Upper lobe of left lung (tissue), 6 donors: ENCODE measurements around the gene VENTX. TPM values are rescaled to one million over a fixed set of nuclear protein-coding genes. Genes with fewer than 3 reads are reported as not detected.

Source experiments
- ATAC-seq, 2 donors: fragments of 200-7000 bp; cut with Tn5 transposase; one replicate each; pipeline ENCODE4 v1.9.1; 2022; ENCODE audit warnings: mild to moderate bottlenecking in 2 of 2, moderate library complexity in 2 of 2; ENCODE audit not compliant: low FRiP score in 2 of 2
- DNase-seq, 2 donors: peaks; one replicate each; pipeline ENCODE4 v3.0.0-alpha.2; 2019 to 2020
- H3K27ac ChIP-seq, 4 donors: fragments of 200-600 bp; sonication (generic); one replicate each; pipeline ENCODE4 v1.5.1; 2016 to 2019
- H3K27me3 ChIP-seq, 4 donors: fragments of 200-600 bp; sonication (generic); one replicate each; pipeline ENCODE4 v1.5.1; 2017 to 2019
- H3K36me3 ChIP-seq, 4 donors: fragments of 200-600 bp; sonication (generic); one replicate each; pipeline ENCODE4 v1.5.1; 2016 to 2019
- H3K4me1 ChIP-seq, 4 donors: fragments of 200-600 bp; sonication (generic); one replicate each; pipeline ENCODE4 v1.5.1; 2018 to 2019
- H3K4me3 ChIP-seq, 4 donors: fragments of 200-600 bp; sonication (generic); one replicate each; pipeline ENCODE4 v1.5.1; 2017 to 2019; ENCODE audit warnings: mild to moderate bottlenecking in 2 of 4, moderate library complexity in 1 of 4
- H3K9me3 ChIP-seq, 4 donors: fragments of 200-600 bp; sonication (generic); one replicate each; pipeline ENCODE4 v1.5.1; 2018 to 2019
- EP300 ChIP-seq, 4 donors: sonication (generic); formaldehyde crosslinking; IDR thresholded peaks; one replicate each; pipeline ENCODE4 v1.5.1; 2017; ENCODE audit warnings: antibody characterized with exemption in 4 of 4, control low read depth in 2 of 4
- POLR2A ChIP-seq, 4 donors: fragments of 450-650 bp; IDR thresholded peaks; one replicate each; pipeline ENCODE4 v1.5.1; 2016 to 2017; ENCODE audit warnings: antibody characterized with exemption in 4 of 4, mild to moderate bottlenecking in 2 of 4
- POLR2AphosphoS5 ChIP-seq, 2 donors: sonication (generic); formaldehyde crosslinking; IDR thresholded peaks; one replicate each; pipeline ENCODE4 v1.5.1; 2017; ENCODE audit warnings: antibody characterized with exemption in 2 of 2
- WGBS, 2 donors: methylation state at CpG; one replicate each; pipeline ENCODE4 v1.1.5; 2017 to 2018; 5-methylcytosine and 5-hydroxymethylcytosine counted together
- total RNA-seq, 6 donors: library from RNA; depleted of rRNA in 4 of 6; stranded (reverse); fragments of >200 nt in 4 of 6; gene quantifications; one replicate each; pipeline versions ENCODE4 v1.1.0 to v1.2.1, GENCODE V29; 2016 to 2021
- TF ChIP-seq, protein P1 (sequence below), 6 experiments: fragments of 450-650 bp in 4 of 6; fragments of 200-600 bp in 2 of 6; sonication (generic) in 2 of 6; IDR thresholded peaks; one replicate each; pipeline ENCODE4 v1.5.1; 2016 to 2019; ENCODE audit warnings: antibody characterized with exemption in 6 of 6
- donor health status: DM: no; HTN: no; CAD: no; lungs with moderate emphysema.
- donor health status: DM: no; HTN: yes; CAD: no; lungs with severe emphysema.

VENTX gene
- total RNA-seq, 6 donors from 2014 or later = 1.7 to 11.5 (median 4.4) TPM

DNA sequence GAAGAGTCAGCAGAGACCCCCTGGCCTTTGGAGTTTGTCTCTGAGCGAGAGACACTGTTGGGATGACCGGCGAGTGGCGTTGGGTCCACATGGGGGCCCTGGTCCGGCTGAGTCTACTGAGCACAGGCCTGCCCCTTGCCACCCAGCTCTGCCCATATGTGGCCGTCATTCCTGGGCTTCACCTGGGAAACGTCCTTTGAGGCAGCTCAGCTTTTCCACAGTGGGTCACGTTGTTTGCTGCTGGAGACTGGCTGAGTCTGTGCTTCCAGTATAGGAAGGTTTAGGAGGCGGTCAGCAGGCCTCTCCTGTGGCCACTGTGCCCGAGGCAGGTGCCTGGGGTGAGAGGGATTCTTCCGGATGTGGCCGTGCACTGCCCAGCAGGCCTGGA is 21.9 kb downstream of the VENTX start:
- WGBS, 2 donors = 58 to 60% methylated on average over 7 to 12 of the region's 12 CpGs
- peak in 1 of 2 donors; percentile 33 for DNase-seq
- H3K27me3 ChIP-seq = no peaks in the 10 kb centered on the region
- H3K36me3 ChIP-seq = no peaks in the 10 kb centered on the region
- ATAC-seq = no peak
- H3K9me3 ChIP-seq = no peaks in the 10 kb centered on the region
- no peak overlapping the region for H3K4me3 ChIP-seq
- H3K27ac ChIP-seq = peak overlapping the region; percentile 79 to 93 (median 82)
- peaks cover 48 to 62% (median 53%) of the 10 kb centered on the region in 4 donors for H3K4me1 ChIP-seq
- no peak for TF ChIP-seq EP300 (IDR thresholded peaks at IDR 0.05)
- no peak for TF ChIP-seq POLR2AphosphoS5 (IDR thresholded peaks at IDR 0.05)
- TF ChIP-seq, protein P1, sequence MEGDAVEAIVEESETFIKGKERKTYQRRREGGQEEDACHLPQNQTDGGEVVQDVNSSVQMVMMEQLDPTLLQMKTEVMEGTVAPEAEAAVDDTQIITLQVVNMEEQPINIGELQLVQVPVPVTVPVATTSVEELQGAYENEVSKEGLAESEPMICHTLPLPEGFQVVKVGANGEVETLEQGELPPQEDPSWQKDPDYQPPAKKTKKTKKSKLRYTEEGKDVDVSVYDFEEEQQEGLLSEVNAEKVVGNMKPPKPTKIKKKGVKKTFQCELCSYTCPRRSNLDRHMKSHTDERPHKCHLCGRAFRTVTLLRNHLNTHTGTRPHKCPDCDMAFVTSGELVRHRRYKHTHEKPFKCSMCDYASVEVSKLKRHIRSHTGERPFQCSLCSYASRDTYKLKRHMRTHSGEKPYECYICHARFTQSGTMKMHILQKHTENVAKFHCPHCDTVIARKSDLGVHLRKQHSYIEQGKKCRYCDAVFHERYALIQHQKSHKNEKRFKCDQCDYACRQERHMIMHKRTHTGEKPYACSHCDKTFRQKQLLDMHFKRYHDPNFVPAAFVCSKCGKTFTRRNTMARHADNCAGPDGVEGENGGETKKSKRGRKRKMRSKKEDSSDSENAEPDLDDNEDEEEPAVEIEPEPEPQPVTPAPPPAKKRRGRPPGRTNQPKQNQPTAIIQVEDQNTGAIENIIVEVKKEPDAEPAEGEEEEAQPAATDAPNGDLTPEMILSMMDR (IDR thresholded peaks at IDR 0.05) = no peak
- no peak for TF ChIP-seq POLR2A (IDR thresholded peaks at IDR 0.05)

DNA sequence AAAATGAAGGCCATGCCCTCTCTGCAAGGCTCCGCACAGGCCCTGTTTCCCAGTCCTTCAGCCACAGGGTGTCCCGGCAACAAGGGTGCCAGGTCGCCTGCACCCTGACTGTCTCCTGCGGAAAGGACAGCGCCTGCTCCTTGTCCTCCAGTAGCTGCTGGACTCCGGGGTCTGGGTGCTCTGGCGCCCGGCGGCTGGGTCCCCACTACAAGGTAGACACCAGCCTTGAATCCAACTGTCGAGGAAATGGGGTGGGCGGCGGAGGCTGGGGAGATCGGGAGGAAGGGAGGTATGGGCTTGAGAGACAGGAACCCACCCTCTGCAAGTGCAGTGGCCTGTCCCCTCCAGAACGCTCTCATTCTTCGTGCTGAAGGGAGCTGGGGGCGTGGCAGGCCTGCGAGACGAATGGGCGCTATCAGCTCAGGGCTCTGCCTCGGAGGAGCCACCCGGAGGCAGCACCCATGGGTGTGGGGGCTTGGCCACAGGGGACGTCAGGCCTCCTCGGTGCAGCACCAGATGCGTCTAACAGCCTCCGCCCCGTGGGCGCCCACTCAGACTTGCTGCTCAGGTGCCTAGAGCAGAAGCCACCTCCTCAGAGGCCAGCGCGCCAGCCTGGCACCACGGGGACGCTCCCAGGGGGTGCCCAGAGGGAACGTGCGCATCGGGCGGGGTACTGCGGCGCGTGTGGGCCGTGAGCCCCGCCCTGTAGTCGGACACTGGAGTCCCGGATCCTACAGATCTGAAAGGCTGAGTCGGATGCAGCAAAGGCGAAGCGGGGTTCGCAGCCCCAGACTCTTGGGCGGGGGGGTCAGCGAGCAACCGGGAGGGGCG is 23.5 kb downstream of the VENTX start:
- peak; percentile 69 to 92 for DNase-seq
- H3K27me3 ChIP-seq = no peaks in the 10 kb centered on the region
- no peaks in the 10 kb centered on the region for H3K9me3 ChIP-seq
- H3K36me3 ChIP-seq = peaks cover 0 to 4% (median 0%) of the 10 kb centered on the region in 4 donors
- peak overlapping the region; percentile 74 to 98 (median 78) for H3K4me3 ChIP-seq
- no peak for TF ChIP-seq EP300 (IDR thresholded peaks at IDR 0.05)
- peak in 1 of 4 donors; percentile 50 for TF ChIP-seq POLR2A (IDR thresholded peaks at IDR 0.05)
- TF ChIP-seq, protein P1 (IDR thresholded peaks at IDR 0.05) = peak in 2 of 6 experiments; percentile 4 to 5
- TF ChIP-seq POLR2AphosphoS5 (IDR thresholded peaks at IDR 0.05) = peak in 1 of 2 donors; percentile 3
- H3K27ac ChIP-seq = peak overlapping the region; percentile 95 to 96 (median 96)
- peak; percentile 52 to 62 for ATAC-seq
- H3K4me1 ChIP-seq = peaks cover 48 to 65% (median 53%) of the 10 kb centered on the region in 4 donors
- WGBS, 2 donors = 21% methylated on average over 43 of the region's 50 CpGs; no CpG with 5 or more reads in 1 of the 2 donors

DNA sequence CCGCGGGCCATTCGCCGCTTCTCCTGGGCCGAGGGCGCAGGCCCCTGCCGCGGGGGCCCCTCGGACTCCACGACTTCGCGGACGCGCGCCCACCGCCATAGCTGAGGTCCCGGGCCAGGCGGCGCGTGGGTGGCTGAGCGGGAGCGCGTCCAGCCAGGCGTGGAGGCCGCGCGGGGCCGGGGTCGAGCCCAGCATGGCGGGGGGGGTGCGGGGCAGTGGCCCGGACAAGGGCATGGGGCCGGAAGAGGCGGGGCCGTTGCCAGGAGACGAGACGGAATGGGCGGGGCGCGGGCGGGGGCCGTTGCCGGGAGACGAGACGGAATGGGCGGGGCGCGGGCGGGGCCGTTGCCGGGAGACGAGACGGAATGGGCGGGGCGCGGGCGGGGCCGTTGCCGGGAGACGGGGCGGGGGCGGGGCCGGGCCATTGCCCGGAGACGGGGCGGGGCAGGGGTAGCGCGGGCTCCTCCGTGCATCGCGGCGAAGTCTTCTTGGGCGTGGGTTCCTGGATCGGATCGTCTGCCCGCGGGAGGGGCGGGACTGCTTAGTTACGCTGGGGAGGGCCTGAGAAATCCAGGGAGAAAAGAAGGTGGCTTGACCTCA is 24.2 kb downstream of the VENTX start:
- TF ChIP-seq EP300 (IDR thresholded peaks at IDR 0.05) = no peak
- peak; percentile 27 to 61 for TF ChIP-seq POLR2AphosphoS5 (IDR thresholded peaks at IDR 0.05)
- TF ChIP-seq, protein P1 (IDR thresholded peaks at IDR 0.05) = peak in 1 of 6 experiments; percentile 2
- peak in 1 of 4 donors; percentile 83 for TF ChIP-seq POLR2A (IDR thresholded peaks at IDR 0.05)
- DNase-seq = peak; percentile 91 to 99

DNA sequence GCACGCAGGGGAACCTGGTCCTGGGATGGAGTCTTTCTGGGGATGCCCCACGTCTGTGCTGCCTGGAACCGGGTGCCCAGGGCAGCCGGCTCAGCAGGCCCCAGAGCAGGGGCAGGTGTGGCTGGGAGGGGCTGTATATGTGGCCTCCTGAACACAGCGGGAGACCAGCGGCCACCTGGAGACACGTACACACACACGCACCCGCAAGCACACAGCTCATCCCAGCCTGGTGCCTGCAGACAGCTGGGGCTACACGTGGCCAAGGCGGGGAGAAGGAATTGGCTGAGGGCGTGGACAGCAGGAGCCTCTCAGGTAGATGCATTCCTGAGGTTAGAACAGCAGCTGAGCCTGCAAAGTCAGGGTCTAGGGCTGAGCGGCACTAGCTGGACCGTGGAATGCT is 25.0 kb downstream of the VENTX start:
- Histone ChIP-seq H3K27me3 (no peaks in the 10 kb centered on the region), H3K4me3 (peak overlapping the region in 1 of 4 donors; percentile 98), H3K27ac (peak overlapping the region in 1 of 4 donors; percentile 19), H3K36me3 (peaks cover 0 to 5% (median 1%) of the 10 kb centered on the region in 4 donors), H3K9me3 (no peaks in the 10 kb centered on the region), H3K4me1 (peaks cover 42 to 58% (median 46%) of the 10 kb centered on the region in 4 donors)
- WGBS, 2 donors = 83 to 88% methylated on average over 2 to 14 of the region's 14 CpGs
- DNase-seq = peak in 1 of 2 donors; percentile 58
- ATAC-seq = no peak
- TF ChIP-seq POLR2AphosphoS5 (IDR thresholded peaks at IDR 0.05) (no peak), POLR2A (IDR thresholded peaks at IDR 0.05) (no peak), EP300 (IDR thresholded peaks at IDR 0.05) (no peak)
- TF ChIP-seq, protein P1 (IDR thresholded peaks at IDR 0.05) = no peak

More for the DNA sequence above, 24.2 kb downstream of the VENTX start:
- Histone ChIP-seq H3K4me3 (peak overlapping the region; percentile 74 to 98 (median 78)), H3K27me3 (no peaks in the 10 kb centered on the region), H3K36me3 (peaks cover 0 to 5% (median 0%) of the 10 kb centered on the region in 4 donors), H3K27ac (peak overlapping the region; percentile 95 to 96 (median 96)), H3K9me3 (no peaks in the 10 kb centered on the region), H3K4me1 (peaks cover 48 to 65% (median 53%) of the 10 kb centered on the region in 4 donors)
- peak; percentile 62 to 84 for ATAC-seq
- WGBS, 2 donors = 3 to 10% methylated on average over 2 to 50 of the region's 79 CpGs
